B cell (primary cell): ENCODE data around the gene DDIT4. TPM values are rescaled to one million over a fixed set of nuclear protein-coding genes. Genes with fewer than 3 reads are reported as not detected.

Source experiments
- ATAC-seq: fragments of 200-7000 bp; cut with Tn5 transposase; one replicate; pipeline ENCODE4 v1.10.0; 2021; ENCODE audit warnings: low read depth, mild to moderate bottlenecking, moderate number of reproducible peaks, moderate library complexity
- CTCF ChIA-PET: fragments of 350-600 bp; sonication (Branson Sonifier 250); formaldehyde crosslinking; loops from one replicate; lab custom pipeline; 2021; ENCODE audit warnings: antibody characterized with exemption, inconsistent platforms; lab: Charles Lee
- POLR2A ChIA-PET: fragments of 350-600 bp; sonication (Branson Sonifier 250); formaldehyde crosslinking; loops from one replicate; lab custom pipeline; 2021; ENCODE audit warnings: antibody characterized with exemption; lab: Charles Lee
- DNase-seq: peaks from one replicate; pipeline ENCODE4 v3.0.0; 2013
- H2AFZ ChIP-seq: 2 replicates; pipeline ENCODE4 v1.6.1; 2012; ENCODE audit warnings: mild to moderate bottlenecking, low read depth, low read length; ENCODE audit not compliant: insufficient read depth, poor library complexity, severe bottlenecking
- H3K27ac ChIP-seq, 2 donors: 1 replicate in 1 of 2; 2 replicates in 1 of 2; pipeline ENCODE4 v1.5.1; 2012 to 2013; ENCODE audit warnings: low read length in 2 of 2, mild to moderate bottlenecking in 2 of 2, moderate library complexity in 1 of 2
- H3K27me3 ChIP-seq, 4 experiments: fragments of 200-600 bp in 1 of 4; sonication (generic) in 1 of 4; replicated peaks in 1 of 4; 1 replicate in 2 of 4; 2 replicates in 2 of 4; pipeline versions ENCODE4 v1.6.1 to v1.7.0; 2013 to 2016; ENCODE audit warnings: low read length in 3 of 4, mild to moderate bottlenecking in 2 of 4, mixed read lengths in 1 of 4, moderate library complexity in 1 of 4; ENCODE audit not compliant: insufficient read depth in 4 of 4, control insufficient read depth in 3 of 4; ENCODE audit errors: control extremely low read depth in 1 of 4
- H3K36me3 ChIP-seq, 2 experiments: replicated peaks in 1 of 2; 1 replicate in 1 of 2; 2 replicates in 1 of 2; pipeline versions ENCODE4 v1.6.1 to v1.7.1; 2013; ENCODE audit warnings: low read length in 1 of 2; ENCODE audit not compliant: insufficient read depth in 2 of 2, control insufficient read depth in 1 of 2; ENCODE audit errors: control extremely low read depth in 1 of 2, extremely low read depth in 1 of 2
- H3K4me1 ChIP-seq, 2 donors: fragments of 200-600 bp in 1 of 2; sonication (generic) in 1 of 2; 1 replicate in 1 of 2; 2 replicates in 1 of 2; pipeline versions ENCODE4 v1.5.1 to v1.6.1; 2013 to 2017; ENCODE audit warnings: low read length in 2 of 2; ENCODE audit not compliant: control insufficient read depth in 2 of 2, insufficient read depth in 2 of 2
- H3K4me2 ChIP-seq: replicated peaks from 2 replicates; pipeline ENCODE3; 2012; ENCODE audit warnings: mild to moderate bottlenecking, low read depth, low read length; ENCODE audit not compliant: poor library complexity, severe bottlenecking
- H3K4me3 ChIP-seq, 5 experiments: fragments of 200-600 bp in 1 of 5; sonication (generic) in 1 of 5; 1 replicate in 3 of 5; 2 replicates in 2 of 5; pipeline versions ENCODE4 v1.5.1 to v1.7.0; 2011 to 2016; ENCODE audit warnings: low read length in 4 of 5, mild to moderate bottlenecking in 4 of 5, low read depth in 2 of 5, control low read depth in 1 of 5, moderate library complexity in 1 of 5; ENCODE audit not compliant: insufficient read depth in 1 of 5; ENCODE audit errors: control extremely low read depth in 1 of 5, extremely low read depth in 1 of 5
- H3K79me2 ChIP-seq: fragments of 200-600 bp; sonication (generic); one replicate; pipeline ENCODE4 v1.6.0; 2016; ENCODE audit warnings: low read length; ENCODE audit not compliant: control insufficient read depth, insufficient read depth
- H3K9ac ChIP-seq: fragments of 200-600 bp; sonication (generic); 2 replicates; pipeline ENCODE4 v1.6.1; 2017; ENCODE audit warnings: mild to moderate bottlenecking, low read length, moderate library complexity
- H3K9me3 ChIP-seq, 3 donors: one replicate each; pipeline versions ENCODE4 v1.6.1 to v1.7.1; 2013; ENCODE audit warnings: low read length in 2 of 3; ENCODE audit not compliant: control insufficient read depth in 2 of 3, insufficient read depth in 1 of 3; ENCODE audit errors: control extremely low read depth in 1 of 3
- H4K20me1 ChIP-seq: 2 replicates; pipeline ENCODE4 v1.6.0; 2012; ENCODE audit warnings: mild to moderate bottlenecking, low read length; ENCODE audit not compliant: insufficient read depth, control insufficient read depth, poor library complexity, severe bottlenecking
- H3K27ac Mint-ChIP-seq: one replicate; pipeline ENCODE4 v1.8.0; 2021; ENCODE audit warnings: mixed read lengths
- H3K27me3 Mint-ChIP-seq: one replicate; pipeline ENCODE4 v1.8.0; 2021; ENCODE audit warnings: mixed read lengths
- H3K4me1 Mint-ChIP-seq: one replicate; pipeline ENCODE4 v1.8.0; 2021; ENCODE audit warnings: mixed read lengths
- H3K4me3 Mint-ChIP-seq: one replicate; pipeline ENCODE4 v1.8.0; 2021; ENCODE audit warnings: mixed read lengths
- H3K9me3 Mint-ChIP-seq: one replicate; pipeline ENCODE4 v1.8.0; 2022; ENCODE audit warnings: mixed read lengths; ENCODE audit not compliant: insufficient read depth
- CTCF ChIP-seq: fragments of 200-600 bp; IDR thresholded peaks from one replicate; pipeline ENCODE4 v1.8.0; 2022; ENCODE audit warnings: antibody characterized with exemption, mild to moderate bottlenecking
- EZH2 ChIP-seq: IDR thresholded peaks from 2 replicates; pipeline ENCODE4 v1.6.1; 2012; ENCODE audit warnings: borderline replicate concordance, low read depth, mild to moderate bottlenecking, moderate library complexity, low read length; ENCODE audit not compliant: insufficient read depth, poor library complexity, severe bottlenecking
- WGBS: methylation state at CpG from one replicate; pipeline ENCODE4 v1.1.5; 2013; ENCODE audit warnings: missing lambda C conversion rate; ENCODE audit not compliant: insufficient coverage; 5-methylcytosine and 5-hydroxymethylcytosine counted together
- intact Hi-C: fragments of 100-400 bp; cut with micrococcal nuclease; formaldehyde crosslinking; loops from one replicate; pipeline ENCODE4 v1.10.0; 2022
- polyA plus RNA-seq: library from polyadenylated mRNA; depleted of rRNA; stranded (reverse); fragments of >200 nt; gene quantifications from 2 replicates; pipeline ENCODE4 v1.2.3, GENCODE V29; 2012
- total RNA-seq, 2 donors: library from RNA; stranded (reverse); fragments of 120-200 nt in 1 of 2; gene quantifications; 1 replicate in 1 of 2; 2 replicates in 1 of 2; pipeline versions ENCODE4 v1.2.3 to v1.2.4, GENCODE V29; 2013 to 2022

DDIT4 gene
- total and polyA plus RNA-seq, 2 donors (not counting 1 experiment from before 2014, with no cell fraction given), result 102 to 110 TPM

- H3K36me3 ChIP-seq, result peaks cover 8 to 45% of the 10 kb centered on the region in 2 experiments
- peaks cover 0 to 6% of the 10 kb centered on the region in 2 donors for H3K4me1 ChIP-seq
- DNase-seq, result no peak
- peaks cover 2% of the 10 kb centered on the region for H4K20me1 ChIP-seq
- no peak for ATAC-seq
- H3K9ac ChIP-seq, result no peak overlapping the region
- Mint-ChIP-seq H3K27me3 (no peaks in the 10 kb centered on the region), H3K27ac (no peak overlapping the region), H3K4me1 (peaks cover 8% of the 10 kb centered on the region), H3K9me3 (no peaks in the 10 kb centered on the region), H3K4me3 (no peak overlapping the region)
- TF ChIP-seq EZH2 (no peak), CTCF (no peak)
- intact Hi-C loops, result no loop called here
- H2AFZ ChIP-seq, result no peak overlapping the region
- POLR2A ChIA-PET, result interaction anchor here (1.2 kb wide), 1 partner anchor 39 kb away, joined by 4 read pairs; no protein-coding TSS in a partner anchor
- H3K4me2 ChIP-seq, result no peak overlapping the region
- whole genome bisulfite sequencing, result 100% methylated on average over 3 of the region's 6 CpGs
- H3K27ac ChIP-seq, result peak overlapping the region in 1 of 2 donors; percentile 28
- H3K79me2 ChIP-seq, result peaks cover 13% of the 10 kb centered on the region
- H3K9me3 ChIP-seq, result no peaks in the 10 kb centered on the region
- H3K27me3 ChIP-seq, result no peaks in the 10 kb centered on the region
- CTCF ChIA-PET, result interaction anchor here (0.7 to 1.5 kb wide), 5 partner anchors 12 to 101 kb away, joined by 3 to 6 read pairs (median 4); no protein-coding TSS in a partner anchor
- H3K4me3 ChIP-seq, result no peak overlapping the region
Observed at GRCh38 chr10:72235544-72236279, 38.0 kb upstream of the DDIT4 start.
